Uterus (tissue), 4 donors: Measurements from ENCODE around the gene ZBTB7C. TPM values are rescaled to one million over a fixed set of nuclear protein-coding genes. Genes with fewer than 3 reads are reported as not detected.

Experiments
- DNase-seq, 2 donors: peaks; one replicate each; pipeline ENCODE4 v3.0.0-alpha.2; 2019 to 2020
- H3K27ac ChIP-seq, 2 donors: fragments of 200-600 bp; sonication (generic); 1 replicate in 1 of 2; 2 replicates in 1 of 2; pipeline ENCODE4 v1.5.1; 2016 to 2018
- H3K27me3 ChIP-seq, 2 donors: fragments of 200-600 bp; sonication (generic); one replicate each; pipeline ENCODE4 v1.5.1; 2018 to 2019; ENCODE audit warnings: control low read depth in 1 of 2
- H3K36me3 ChIP-seq, 2 donors: fragments of 200-600 bp; sonication (generic); one replicate each; pipeline ENCODE4 v1.5.1; 2019; ENCODE audit warnings: control low read depth in 1 of 2
- H3K4me1 ChIP-seq, 2 donors: fragments of 200-600 bp; sonication (generic); one replicate each; pipeline ENCODE4 v1.5.1; 2018 to 2019; ENCODE audit warnings: control low read depth in 1 of 2
- H3K4me3 ChIP-seq, 2 donors: fragments of 200-600 bp; sonication (generic); 1 replicate in 1 of 2; 2 replicates in 1 of 2; pipeline ENCODE4 v1.5.1; 2018 to 2019; ENCODE audit warnings: mild to moderate bottlenecking in 1 of 2
- H3K9me3 ChIP-seq, 2 donors: fragments of 200-600 bp; sonication (generic); one replicate each; pipeline ENCODE4 v1.5.1; 2019; ENCODE audit warnings: control low read depth in 1 of 2
- POLR2A ChIP-seq, 2 donors: fragments of 450-650 bp; IDR thresholded peaks; one replicate each; pipeline ENCODE4 v1.6.1; 2016; ENCODE audit warnings: antibody characterized with exemption in 2 of 2, mild to moderate bottlenecking in 1 of 2, moderate library complexity in 1 of 2
- intact Hi-C: fragments of 100-400 bp; cut with DNase I; formaldehyde crosslinking; loops from one replicate; pipeline ENCODE4 v1.15.1; 2023; ENCODE audit warnings: low total_unique reads
- total RNA-seq, 4 donors: library from RNA; depleted of rRNA in 3 of 4; stranded (reverse); fragments of >200 nt in 3 of 4; gene quantifications; one replicate each; pipeline versions ENCODE4 v1.1.0 to v1.2.4, GENCODE V29; 2014 to 2023
- TF ChIP-seq, protein P1 (sequence below), 4 experiments: fragments of 200-600 bp in 2 of 4; fragments of 450-650 bp in 2 of 4; sonication (generic) in 2 of 4; IDR thresholded peaks; one replicate each; pipeline ENCODE4 v1.5.1; 2016 to 2019; ENCODE audit warnings: antibody characterized with exemption in 4 of 4, mild to moderate bottlenecking in 2 of 4, moderate library complexity in 1 of 4
- donor health status: DM: yes; HTN: yes; CAD: no.

Gene ZBTB7C
- total RNA-seq, 4 donors from 2014 or later: 1.0 to 11.2 (median 7.9) TPM

DNA sequence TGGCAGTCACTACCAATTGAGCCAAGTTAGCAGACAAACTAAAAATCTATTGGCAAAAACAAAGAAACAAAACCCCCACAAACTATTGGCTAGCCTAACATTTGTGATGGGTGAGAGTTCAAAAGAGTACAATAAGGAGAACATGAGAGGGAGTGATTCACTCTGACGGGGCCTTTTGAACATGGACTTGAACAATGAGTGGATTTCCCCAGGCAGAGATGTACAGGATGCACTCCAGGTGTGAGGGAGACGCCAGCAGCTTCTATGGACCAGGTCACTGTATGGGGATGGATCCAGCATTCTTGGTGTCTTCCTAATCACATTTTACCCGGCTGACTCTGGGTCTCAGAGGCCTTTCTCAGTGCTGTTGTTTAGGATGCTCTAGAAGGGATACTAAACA lies 311.2 kb downstream of the ZBTB7C start:
- Histone ChIP-seq H3K4me3 (no peak overlapping the region), H3K9me3 (no peaks in the 10 kb centered on the region), H3K36me3 (no peaks in the 10 kb centered on the region), H3K4me1 (peaks cover 0 to 10% of the 10 kb centered on the region in 2 donors), H3K27me3 (no peaks in the 10 kb centered on the region), H3K27ac (no peak overlapping the region)
- intact Hi-C loops: no loop called here
- DNase-seq: no peak
- TF ChIP-seq, protein P1, sequence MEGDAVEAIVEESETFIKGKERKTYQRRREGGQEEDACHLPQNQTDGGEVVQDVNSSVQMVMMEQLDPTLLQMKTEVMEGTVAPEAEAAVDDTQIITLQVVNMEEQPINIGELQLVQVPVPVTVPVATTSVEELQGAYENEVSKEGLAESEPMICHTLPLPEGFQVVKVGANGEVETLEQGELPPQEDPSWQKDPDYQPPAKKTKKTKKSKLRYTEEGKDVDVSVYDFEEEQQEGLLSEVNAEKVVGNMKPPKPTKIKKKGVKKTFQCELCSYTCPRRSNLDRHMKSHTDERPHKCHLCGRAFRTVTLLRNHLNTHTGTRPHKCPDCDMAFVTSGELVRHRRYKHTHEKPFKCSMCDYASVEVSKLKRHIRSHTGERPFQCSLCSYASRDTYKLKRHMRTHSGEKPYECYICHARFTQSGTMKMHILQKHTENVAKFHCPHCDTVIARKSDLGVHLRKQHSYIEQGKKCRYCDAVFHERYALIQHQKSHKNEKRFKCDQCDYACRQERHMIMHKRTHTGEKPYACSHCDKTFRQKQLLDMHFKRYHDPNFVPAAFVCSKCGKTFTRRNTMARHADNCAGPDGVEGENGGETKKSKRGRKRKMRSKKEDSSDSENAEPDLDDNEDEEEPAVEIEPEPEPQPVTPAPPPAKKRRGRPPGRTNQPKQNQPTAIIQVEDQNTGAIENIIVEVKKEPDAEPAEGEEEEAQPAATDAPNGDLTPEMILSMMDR (IDR thresholded peaks at IDR 0.05): no peak
- TF ChIP-seq POLR2A (IDR thresholded peaks at IDR 0.05): no peak

DNA sequence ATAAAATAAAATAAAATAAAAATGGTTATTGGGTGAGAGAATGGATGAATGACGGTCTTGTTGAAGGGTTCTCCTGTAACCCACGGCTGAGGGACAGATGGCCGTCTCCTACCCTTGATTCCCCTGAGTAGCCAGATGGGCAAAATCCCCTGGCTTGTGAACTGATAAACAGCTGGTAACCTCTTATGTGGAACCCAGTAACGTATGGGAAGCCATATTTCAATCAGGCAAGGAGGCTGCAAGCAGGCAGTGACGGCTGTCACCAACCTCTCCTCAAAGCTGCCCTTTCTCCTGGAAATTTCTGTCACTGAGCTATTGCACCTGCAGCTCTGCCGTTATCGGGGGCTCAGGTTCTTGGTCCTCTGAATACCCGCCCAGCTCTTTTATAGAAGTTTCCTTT lies 313.5 kb downstream of the ZBTB7C start:
- Histone ChIP-seq H3K4me1 (peaks cover 0 to 10% of the 10 kb centered on the region in 2 donors), H3K4me3 (no peak overlapping the region), H3K27ac (no peak overlapping the region), H3K9me3 (no peaks in the 10 kb centered on the region), H3K27me3 (peaks cover 0 to 4% of the 10 kb centered on the region in 2 donors), H3K36me3 (no peaks in the 10 kb centered on the region)
- DNase-seq: no peak
- intact Hi-C loops: no loop called here
- TF ChIP-seq, protein P1 (IDR thresholded peaks at IDR 0.05): no peak
- no peak for TF ChIP-seq POLR2A (IDR thresholded peaks at IDR 0.05)

DNA sequence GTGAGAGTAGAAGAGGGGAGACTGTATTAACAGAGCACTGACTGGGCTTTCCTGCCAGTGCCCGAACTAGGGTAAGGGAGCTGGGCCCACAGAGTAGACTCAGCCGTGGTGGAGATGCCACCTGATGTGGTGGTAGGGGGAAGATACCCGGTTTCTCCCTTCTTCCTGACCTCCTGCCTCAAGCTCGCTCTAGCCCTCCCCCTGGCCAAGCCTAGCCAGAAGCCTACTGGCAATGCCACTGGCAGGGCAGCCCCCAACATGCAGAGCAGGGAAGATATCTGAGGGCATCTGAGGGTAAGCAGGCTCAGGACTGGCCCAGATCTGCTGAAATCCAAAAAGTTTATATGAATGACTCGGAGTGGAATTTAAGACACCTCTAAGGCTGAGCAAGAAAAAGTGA lies 316.1 kb downstream of the ZBTB7C start:
- no peaks in the 10 kb centered on the region for H3K9me3 ChIP-seq
- peaks cover 0 to 4% of the 10 kb centered on the region in 2 donors for H3K27me3 ChIP-seq
- no peak overlapping the region for H3K4me3 ChIP-seq
- intact Hi-C loops: no loop called here
- no peak overlapping the region for H3K27ac ChIP-seq
- no peak for DNase-seq
- TF ChIP-seq, protein P1 (IDR thresholded peaks at IDR 0.05): no peak
- TF ChIP-seq POLR2A (IDR thresholded peaks at IDR 0.05): no peak
- no peaks in the 10 kb centered on the region for H3K4me1 ChIP-seq
- H3K36me3 ChIP-seq: no peaks in the 10 kb centered on the region

DNA sequence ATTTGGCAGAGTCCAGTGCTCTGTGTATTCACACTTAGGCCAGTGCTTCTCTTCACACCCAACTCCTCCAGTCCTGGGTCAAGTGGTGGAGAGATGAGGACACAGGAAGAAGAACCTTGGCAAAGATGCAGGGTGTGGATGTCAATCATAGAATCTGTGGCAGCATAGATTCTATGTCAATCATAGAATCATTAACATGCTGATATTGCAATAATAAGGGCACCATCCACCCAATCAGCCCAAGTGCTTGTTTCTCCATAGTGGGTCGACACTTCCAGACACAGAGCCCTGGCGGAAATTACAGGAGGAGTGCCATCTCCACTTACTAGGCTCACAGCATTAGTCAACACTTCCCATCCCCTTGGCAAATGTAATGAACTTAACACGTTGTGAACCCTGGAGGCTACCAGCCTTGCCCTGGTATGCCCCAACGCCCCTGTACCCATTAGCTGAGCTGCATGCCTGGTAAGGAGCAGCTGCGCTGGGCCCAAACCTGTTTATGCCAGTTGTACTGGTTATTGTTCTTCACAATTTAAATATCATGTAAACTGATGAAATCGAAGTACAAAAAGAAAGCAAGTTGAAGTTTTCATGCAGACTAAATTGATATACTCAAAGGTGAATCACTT lies 317.2 kb downstream of the ZBTB7C start:
- TF ChIP-seq, protein P1 (IDR thresholded peaks at IDR 0.05): no peak
- TF ChIP-seq POLR2A (IDR thresholded peaks at IDR 0.05): no peak
- DNase-seq: no peak

DNA sequence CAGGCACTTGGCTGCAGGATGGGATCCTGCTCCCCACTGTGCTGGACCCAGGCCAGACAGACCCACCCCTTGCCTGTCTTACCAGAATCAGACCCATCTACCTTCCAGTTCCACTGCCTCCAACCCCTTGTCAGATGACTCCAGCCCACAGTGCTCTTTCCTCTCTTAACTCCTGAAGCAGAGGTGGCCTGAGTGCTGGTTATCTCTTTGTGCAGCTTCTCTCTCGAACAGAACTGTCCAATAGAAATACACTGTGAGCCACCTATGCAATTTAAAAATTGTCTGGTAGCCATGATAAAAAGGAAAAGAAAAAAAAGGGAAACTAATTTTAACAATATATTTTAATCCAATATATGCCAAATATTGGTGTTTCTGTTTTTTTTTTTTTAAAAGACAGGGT lies 318.5 kb downstream of the ZBTB7C start:
- Histone ChIP-seq H3K27ac (no peak overlapping the region), H3K27me3 (peaks cover 0 to 4% of the 10 kb centered on the region in 2 donors), H3K4me3 (no peak overlapping the region), H3K9me3 (no peaks in the 10 kb centered on the region), H3K36me3 (no peaks in the 10 kb centered on the region), H3K4me1 (no peaks in the 10 kb centered on the region)
- no peak for TF ChIP-seq POLR2A (IDR thresholded peaks at IDR 0.05)
- TF ChIP-seq, protein P1 (IDR thresholded peaks at IDR 0.05): no peak
- intact Hi-C loops: no loop called here
- DNase-seq: no peak

More for the DNA sequence above, 317.2 kb downstream of the ZBTB7C start:
- intact Hi-C loops: no loop called here
- no peaks in the 10 kb centered on the region for H3K36me3 ChIP-seq
- H3K27me3 ChIP-seq: peaks cover 0 to 4% of the 10 kb centered on the region in 2 donors
- no peaks in the 10 kb centered on the region for H3K9me3 ChIP-seq
- no peak overlapping the region for H3K27ac ChIP-seq
- H3K4me3 ChIP-seq: no peak overlapping the region
- no peaks in the 10 kb centered on the region for H3K4me1 ChIP-seq
